Kidney glomerular epithelial cell (primary cell): Measurements from ENCODE around the gene PPM1L.

Source experiments
- DNase-seq: peaks from one replicate; lab custom pipeline; 2025; lab: John Stamatoyannopoulos, UW

PPM1L gene

DNA sequence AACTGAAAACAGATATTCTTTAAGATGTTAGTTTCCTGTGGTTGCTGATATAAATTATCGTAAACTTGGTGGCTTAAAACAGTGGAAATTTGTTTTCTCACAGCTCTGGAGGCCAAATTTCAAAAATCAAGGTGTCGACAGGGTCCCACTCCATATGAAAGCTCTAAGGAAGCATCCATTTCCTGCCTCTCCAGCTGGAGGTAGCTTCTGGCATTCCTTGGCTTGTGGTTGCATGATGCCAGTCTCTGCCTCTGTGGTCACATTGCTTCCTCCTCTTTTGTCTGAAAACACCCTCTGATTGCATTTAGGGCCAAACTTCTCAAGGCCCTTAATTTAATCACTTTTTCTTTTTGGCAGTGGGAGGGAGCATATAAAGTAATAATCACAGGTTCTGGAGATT is 96.8 kb downstream of the PPM1L start:
- no peak for DNase-seq

DNA sequence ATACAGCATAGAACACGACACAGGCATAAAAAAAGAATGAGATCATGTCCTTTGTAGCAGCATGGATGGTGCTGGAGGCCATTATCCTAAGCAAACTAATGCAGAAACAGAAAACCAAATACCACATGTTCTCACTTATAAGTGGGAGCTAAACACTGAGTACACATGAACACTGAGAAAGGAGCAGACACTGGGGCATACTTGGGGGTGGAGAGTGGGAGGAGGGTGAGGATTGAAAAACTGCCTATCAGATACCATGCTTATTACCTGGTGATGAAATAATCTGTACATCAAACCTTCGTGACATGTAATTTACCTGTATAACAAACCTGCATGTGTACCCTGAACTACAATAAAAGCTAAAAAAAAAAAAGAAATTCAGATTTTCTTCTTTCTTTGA is 100.4 kb downstream of the PPM1L start:
- DNase-seq = no peak

DNA sequence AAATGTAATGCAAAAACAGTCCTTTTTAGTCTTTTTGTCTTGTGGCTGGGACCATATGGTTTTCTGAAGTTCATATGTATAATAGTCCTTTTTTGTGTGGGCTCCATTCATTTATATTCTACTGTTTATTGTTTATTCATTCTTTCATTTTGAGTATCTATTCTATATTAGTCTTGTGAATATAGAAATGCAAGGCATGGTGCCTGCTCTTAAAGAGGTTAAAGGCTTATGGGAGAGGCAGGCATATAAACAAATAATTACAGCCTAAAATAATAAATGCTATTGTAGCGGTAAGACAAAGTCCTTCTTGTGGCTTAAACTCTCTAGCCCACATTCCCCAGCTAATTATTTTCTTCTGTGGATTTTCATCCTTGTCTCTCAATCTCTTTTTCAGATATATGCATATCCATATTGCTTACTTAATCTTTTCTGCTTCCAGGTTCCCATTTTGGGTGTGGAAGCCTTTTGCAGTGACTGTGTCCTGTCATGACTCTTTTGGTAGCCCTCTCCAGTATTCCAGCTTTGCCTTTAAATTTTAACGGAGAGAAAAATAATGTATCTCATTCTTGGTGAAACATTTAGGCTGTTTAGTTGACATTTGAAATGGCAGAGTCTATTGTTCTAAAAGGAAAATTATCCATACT is 101.6 kb downstream of the PPM1L start:
- DNase-seq = no peak

DNA sequence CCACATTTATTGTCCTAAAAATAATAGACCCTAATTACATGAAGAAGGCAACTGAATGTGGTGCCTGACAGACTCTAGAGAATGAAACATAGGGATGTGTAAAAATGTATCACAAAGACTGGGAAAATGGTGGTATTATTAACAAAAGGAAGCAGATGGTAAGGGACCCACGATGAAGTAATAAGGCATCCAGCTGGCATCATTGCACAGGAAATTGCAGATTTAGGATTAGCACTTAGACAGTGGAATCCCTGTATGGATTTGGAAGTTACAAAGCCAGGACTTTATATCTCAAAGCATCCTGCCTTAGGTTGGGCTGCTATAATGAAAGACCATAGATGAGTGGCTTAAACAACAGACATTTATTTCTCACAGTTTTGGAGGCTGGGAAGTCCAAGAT is 104.3 kb downstream of the PPM1L start:
- no peak for DNase-seq

DNA sequence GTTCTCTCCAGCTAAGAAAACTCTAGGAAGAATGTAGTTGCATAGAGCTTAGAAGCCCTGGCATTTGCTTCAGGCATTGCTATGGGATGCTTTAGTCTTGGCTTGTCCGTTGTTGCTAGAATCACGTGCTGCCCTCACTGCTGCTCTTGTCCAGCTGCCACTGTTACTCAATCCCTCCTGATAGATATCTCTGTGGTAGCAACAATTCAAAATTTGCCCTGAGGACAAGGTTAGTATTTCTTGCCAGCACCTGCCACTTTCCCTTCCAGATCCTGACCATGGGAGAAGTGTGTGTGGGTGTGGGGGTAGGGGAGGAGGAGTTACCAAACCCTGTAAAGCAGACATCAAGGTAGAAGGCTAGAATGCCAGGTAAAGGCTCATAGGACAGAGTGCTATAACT is 113.8 kb downstream of the PPM1L start:
- DNase-seq = no peak

DNA sequence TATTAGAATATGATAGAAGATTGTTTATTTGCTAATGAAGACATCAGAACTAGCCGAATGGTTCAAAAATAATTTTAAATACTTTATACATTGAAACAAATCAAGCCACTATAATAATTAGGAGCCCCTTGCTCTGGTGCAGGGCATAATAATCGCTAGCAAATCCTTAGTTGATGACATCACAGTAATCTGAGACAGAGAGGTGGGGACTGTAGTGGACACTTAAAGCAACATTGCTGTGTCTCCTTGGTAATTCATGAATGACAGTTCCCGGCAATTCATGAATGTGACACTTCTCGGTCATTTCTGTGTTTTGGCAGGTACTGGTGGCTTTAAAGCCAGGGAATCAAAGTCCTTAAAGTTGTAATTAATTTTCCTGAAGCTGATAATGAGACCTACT is 114.3 kb downstream of the PPM1L start:
- no peak for DNase-seq

DNA sequence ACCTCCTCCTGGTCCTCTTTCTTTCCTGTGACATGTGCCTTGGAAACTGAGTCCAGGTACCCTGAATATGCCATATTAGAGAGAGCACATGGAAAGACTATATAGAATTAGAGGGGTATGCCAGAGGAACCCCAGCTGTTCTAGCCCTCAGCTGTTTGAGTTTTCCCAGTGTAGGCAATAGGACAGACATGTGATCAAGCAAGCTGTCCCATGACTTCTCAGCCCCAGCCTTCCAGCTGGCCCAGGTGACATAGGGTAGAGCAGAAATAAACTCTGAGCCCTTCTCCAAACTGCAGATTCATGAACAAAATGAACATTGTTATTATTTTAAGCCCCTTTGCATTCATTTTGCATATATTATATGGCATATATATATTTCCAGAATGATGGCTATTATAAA is 118.7 kb downstream of the PPM1L start:
- DNase-seq = no peak

DNA sequence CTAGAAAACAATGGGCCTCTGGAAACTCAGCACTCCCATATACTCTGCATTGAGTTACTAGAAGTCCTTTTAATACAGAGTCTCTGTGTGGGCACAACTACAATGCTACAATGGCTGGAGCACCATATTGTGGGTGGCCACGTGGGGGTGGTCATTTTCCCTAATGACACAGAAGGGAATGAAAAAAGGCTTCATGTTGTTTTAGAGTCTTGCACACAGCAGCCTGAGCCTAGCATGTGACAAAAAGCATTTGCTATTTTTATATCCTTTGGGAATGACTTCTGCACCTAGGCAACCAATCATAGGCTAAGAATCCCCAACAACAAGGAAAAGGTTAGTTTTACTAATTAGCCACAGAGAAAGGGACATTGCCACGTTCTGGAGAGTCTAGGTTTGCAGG is 120.6 kb downstream of the PPM1L start:
- DNase-seq = no peak

DNA sequence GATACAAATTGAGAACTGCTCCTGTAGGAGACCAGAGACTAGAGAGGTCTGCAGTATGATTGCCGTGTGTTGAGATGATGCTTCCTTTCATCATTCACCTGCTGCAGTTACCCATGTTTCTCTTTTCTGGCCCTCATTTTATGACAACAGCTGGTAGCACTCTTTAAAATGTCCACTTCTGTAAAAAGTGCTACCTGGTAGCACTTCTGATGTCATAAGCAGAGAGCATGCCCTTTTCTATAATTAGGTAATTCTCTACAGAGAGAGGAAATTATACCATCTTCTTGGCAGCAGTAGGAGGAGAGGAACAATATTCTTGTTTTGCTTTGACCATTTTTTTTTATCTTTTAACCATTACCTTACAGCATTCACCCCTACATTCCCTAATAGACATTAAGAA is 123.8 kb downstream of the PPM1L start:
- DNase-seq = no peak

DNA sequence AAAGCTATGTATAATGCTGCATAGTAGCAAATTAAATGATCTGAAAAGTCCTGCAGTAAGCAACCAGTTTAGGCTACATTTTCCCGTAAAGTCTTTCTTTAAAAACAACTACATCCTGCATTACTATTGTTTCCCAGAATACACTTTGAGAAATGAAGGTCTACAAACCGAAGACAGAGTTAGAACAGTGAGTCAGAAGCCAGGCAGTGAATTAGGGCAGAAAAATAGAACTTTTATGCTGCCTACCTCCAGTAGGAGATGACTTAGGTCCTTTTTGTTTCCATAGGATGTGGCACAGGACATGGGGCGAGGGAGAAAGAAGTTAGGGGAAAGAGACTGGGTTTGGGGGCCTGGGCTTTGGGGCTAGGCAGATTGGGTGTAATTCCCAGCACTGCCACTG is 127.3 kb downstream of the PPM1L start:
- no peak for DNase-seq

DNA sequence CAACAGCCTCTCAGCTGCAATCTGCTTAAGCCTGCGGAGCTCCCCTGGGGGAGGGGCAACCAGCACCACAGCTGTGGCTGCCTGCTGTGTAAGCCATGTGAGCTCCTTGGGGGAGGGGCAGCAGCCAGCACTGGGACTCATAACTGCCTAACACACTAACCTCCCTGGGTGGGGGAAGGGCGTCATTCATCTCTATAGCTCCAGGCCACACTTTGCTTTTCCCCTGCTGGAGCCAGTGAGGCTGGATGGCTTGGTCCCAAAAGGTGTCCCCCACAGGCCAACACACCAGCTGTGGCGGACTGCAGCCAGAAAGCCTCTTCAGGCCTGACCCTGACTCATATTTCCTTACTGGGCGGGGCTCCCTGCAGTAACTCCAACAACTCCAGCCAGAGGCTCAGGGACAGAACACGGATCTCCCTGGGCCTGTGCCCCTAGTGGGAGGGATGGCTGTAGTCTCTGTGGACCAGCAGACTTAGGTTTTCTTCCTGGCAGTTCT is 129.8 kb downstream of the PPM1L start:
- no peak for DNase-seq

DNA sequence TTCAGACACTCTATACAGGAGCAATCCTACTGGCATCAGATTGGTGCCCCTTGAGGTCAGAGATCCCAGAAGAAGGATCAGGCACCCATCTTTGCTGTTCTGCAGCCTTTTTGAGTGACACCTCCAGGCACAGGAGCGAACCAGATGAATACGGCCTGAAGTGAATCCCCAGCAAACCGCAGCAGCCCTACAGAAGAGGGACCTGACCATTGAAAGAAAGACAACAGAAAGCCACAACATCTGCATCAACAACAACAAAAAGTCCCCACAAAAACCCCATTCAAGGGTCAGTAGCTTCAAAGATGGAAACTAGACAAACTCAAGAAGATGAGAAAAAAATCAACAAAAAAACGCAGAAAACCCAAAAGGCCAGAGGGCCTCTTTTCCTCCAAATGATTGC is 130.4 kb downstream of the PPM1L start:
- no peak for DNase-seq

DNA sequence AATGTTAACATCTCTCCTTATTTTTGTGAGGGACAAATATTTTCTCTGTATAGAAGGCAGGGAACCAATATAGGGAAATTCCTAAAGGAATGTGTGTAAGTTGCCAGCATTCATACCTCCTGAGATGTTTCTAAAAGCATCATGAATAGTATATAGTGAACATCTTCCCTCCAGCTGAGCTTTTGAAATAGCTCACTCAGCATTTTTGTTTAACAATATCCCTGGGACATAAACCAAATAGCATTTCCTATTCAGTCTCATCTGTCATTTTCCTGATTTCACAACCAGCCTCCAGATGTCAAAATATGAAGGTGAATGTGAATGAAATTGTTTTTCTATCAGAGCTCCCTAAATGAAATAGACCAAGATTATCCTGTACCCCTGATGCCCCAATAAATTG is 137.2 kb downstream of the PPM1L start:
- no peak for DNase-seq

DNA sequence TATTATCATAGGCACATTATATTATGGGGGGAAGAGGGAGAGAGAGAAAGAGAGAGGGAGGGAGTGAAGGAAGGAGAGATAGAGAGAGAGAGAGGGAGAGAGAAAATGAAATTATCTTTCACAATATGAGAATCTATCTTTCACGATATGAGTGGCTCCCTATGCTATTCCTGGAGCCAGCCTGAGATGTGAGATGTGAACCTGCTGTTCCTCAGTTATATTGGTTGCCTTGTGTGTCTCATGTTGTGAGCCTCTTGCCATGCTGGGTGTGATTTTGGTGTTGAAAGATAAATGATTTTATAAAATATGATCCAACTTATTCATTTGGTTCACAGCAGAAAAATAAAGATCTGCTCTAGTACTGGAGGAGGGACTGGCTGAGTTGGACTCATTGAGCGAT is 148.7 kb downstream of the PPM1L start:
- no peak for DNase-seq

DNA sequence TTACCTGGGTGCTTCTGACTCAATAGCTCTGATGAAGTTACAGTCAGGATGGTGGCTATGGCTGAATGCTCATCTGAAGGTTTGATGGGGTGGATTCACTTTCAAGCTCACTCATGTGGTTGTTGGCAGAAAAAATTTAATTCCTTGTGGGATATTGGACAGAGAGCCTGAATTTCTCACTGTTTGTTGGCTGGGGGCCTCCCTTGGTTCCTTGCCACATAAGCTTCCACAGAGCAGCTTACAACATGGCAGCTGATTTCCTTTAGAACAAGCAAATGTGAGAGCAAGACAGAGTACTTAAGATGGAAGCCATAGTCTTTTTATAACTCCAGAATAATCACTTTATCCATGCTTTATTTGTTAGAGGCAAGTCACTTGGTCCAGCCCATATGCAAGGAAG is 150.6 kb downstream of the PPM1L start:
- DNase-seq = no peak

DNA sequence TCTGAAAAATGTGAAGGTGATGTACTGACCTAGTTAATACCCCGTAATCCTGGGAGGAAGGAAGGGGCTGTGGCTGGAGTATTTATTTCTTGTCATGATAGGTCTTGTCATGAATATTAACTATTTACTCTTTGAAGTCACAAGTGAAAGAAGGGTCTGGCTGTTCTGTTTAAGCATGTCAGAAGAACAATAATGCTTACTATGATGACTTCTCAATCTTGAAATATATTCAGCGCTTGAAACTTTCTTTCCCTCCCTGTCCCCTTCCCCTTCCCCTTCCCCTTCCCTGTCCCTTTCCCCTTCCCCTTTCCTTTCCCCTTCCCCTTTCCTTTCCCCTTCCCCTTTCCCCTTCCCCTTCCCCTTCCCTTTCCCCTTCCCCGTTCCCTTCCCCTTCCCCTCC is 153.9 kb downstream of the PPM1L start:
- DNase-seq = no peak

DNA sequence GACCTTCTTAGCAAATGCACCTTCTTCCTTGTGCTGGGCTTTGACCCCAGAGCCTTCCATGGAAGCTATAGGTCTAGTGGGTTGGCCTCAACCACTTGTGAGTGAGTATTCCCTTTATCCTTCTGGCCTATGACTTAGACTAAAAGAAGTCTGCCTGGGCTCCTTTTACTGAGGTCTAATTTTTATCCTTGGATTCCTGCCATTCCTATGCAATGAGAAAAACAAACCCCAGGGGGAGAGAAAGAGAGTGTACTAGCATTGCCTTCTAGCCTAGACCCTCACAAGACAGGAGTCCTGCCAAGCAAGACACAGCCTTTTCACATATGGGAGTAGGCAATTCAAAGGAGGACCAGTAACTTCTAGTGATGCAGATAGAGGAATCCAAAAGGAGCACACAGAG is 155.4 kb downstream of the PPM1L start:
- no peak for DNase-seq

DNA sequence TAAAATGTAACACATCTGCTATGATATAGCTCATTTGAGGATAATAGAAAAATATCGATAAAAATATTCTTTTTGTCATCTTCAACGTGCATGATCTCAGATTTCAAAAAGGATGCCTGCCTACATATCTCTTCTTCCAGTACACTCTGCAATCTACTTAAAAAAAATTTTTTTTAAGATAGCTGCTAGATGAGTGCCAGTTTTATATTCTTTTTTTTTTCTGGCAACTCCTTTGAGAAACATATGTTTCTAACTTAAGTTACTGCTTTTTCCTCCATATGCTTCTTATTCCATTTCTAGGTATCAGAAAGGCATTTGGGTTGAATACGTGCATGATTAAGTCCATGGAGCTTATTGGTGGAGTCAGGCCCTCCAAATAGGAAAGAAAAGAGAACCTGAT is 160.4 kb downstream of the PPM1L start:
- DNase-seq = no peak

DNA sequence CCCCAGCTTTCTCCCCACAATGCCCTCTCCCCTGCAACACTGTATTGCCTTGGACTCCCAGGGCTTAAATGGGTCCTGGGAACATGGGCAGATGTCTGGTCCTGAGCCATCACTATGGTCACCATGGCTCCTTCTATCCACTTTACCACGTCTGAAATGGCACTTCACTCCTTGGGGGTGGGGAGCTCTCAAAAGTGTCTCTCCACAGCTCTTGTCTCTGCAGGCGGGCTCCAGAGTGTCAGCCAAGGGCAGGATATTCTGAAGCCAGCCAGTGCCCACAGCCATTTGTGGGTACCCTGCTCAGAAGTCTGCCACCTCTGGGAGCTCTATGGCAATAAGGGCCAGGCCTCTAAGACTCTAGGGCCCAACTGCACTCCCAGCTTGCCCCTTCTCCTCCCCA is 163.9 kb downstream of the PPM1L start:
- no peak for DNase-seq

DNA sequence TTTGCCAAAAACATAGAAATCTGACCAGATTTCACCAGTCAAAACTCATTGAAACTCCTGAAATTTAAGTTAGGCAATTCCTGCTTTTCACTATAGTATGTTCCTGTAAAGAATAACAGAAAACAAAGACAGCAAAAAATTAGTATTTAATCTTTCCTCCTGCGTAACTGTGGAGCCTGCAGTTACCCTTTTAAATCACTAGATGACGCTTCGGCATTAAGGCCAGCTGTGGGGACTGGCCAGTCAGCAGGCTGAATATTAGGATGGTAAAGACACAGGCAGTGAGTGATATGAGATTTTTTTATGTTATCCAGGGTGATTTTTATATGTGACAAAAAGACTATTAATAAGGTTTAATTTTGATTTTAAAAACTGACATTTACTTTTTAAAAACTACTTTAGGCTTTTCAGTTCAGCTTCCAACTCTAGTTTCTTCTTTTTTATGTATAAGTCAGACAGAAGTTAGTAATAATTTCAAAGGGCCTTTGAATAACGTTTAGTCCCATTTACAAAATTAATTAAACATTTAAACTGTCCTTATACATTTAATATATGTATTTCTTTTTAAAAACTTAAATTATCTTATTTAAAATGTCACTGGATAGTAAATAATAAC is 165.1 kb downstream of the PPM1L start:
- DNase-seq = peak; percentile 15

DNA sequence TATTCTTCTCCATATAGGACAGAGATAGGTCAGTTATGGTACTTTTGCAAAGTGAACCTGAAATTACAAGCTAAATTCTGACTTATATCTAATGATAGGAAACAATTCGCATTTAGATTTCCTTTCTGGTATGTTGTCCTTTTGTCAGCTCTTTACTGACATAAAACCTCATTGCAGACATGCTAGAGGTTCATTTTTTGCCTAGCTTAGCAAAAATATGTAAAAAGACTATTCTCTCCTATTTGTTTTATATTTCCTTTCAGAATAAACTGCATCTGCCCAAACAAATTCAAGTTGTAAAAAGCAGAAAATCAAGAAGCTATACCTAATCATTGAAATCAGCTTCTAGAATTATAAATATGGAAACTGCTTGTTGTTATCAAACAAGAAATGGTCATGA is 168.7 kb downstream of the PPM1L start:
- no peak for DNase-seq

DNA sequence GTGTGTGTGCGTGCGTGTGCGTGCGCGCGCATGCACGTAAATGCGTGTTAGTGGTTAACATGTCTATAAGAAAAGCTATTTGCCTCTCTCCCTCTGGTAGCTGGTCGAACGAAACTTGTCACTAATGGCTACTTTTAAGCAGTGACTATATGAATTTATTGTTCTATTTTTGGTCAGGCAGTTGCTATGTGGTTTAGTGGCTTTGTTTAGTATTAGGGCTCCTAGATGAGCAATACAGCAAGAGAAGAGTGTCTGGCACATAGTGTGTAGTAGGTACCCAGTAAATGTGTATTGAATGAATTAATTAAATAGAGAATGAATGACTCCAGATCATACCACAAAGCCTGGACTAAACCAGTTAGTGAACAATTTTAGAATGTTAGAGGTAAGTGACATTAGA is 171.6 kb downstream of the PPM1L start:
- DNase-seq = no peak

DNA sequence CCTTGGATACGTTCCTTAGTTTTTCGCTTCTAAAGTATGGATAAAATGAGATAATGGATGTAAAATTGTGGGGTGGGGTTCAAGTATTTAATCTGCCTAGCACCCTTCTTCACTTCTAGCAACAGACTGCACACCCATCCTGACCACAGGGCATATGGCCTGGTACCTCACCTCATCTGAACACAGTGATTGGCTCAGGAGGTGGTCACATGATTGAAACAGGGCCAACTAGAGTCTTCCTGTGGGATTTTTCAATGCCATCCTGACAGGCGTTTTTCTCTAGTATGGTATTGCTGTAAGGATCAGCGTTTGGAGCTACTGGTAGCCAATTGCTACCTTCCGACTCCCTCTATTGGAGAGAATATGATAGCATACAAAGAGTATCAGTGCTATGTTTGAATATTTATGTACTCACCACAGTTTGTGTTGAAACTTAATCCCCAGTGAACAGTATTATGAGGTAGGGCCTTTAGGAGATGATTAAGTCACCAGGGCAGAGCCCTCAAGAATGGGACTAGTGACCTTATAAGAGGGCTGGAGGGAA is 172.2 kb downstream of the PPM1L start:
- DNase-seq = no peak

DNA sequence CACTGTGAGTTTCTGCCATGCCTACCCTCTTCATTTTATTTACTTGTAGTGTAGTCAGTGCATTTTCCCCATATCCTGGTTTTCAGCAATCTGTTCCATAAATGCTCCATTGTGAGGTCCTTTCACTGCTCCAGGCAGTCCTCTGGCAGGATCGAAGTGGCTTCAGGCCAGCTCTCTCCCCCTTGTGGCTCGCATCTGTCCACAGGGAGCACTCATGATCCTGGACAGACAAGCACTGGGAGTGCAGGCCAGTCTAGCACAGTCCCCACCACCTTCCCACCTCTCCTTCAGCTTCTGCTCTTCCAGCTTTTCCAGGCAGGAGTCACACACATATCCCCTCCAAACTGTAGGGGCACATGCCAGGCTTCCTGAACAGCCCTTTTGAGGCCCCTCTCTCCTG is 173.6 kb downstream of the PPM1L start:
- no peak for DNase-seq
